Stimulated activated CD8-positive, alpha-beta memory T cell treated with anti-CD3 and anti-CD28 coated beads, Interleukin-15, amount 100 ng/mL, for 24 hours (primary cell): ENCODE measurements around the gene SHROOM3.
"Not testable (repeated sequence)": the region's sequence is repeated elsewhere in the genome, so short reads cannot be mapped to it uniquely, and the experiment has no call there.

ENCODE experiments used
- DNase-seq: peaks from one replicate; pipeline ENCODE4 v3.0.0-alpha.2; 2020; ENCODE audit warnings: low read depth

Gene SHROOM3

GRCh38 chr4:76697129-76697803 lies 262.2 kb downstream of the SHROOM3 start:
- DNase-seq: no peak

- DNase-seq: no peak
These were observed 263.1 kb downstream of the SHROOM3 start for GRCh38 chr4:76698141-76698540.

- DNase-seq: no peak
These were observed 264.8 kb downstream of the SHROOM3 start for GRCh38 chr4:76699751-76700310.

GRCh38 chr4:76702440-76703122 lies 267.6 kb downstream of the SHROOM3 start:
- DNase-seq: no peak

GRCh38 chr4:76703123-76703490 lies 268.1 kb downstream of the SHROOM3 start:
- DNase-seq: no peak

- no peak for DNase-seq
These were observed 268.6 kb downstream of the SHROOM3 start for GRCh38 chr4:76703676-76704075.

GRCh38 chr4:76704133-76704881 lies 269.3 kb downstream of the SHROOM3 start:
- DNase-seq: no peak

GRCh38 chr4:76705472-76705871 lies 270.4 kb downstream of the SHROOM3 start:
- no peak for DNase-seq

- no peak for DNase-seq
These were observed 271.6 kb downstream of the SHROOM3 start for GRCh38 chr4:76706581-76706980.

GRCh38 chr4:76708971-76709771 lies 274.1 kb downstream of the SHROOM3 start:
- no peak for DNase-seq

GRCh38 chr4:76709772-76710090 lies 274.7 kb downstream of the SHROOM3 start:
- DNase-seq: no peak

- DNase-seq: no peak
These were observed 277.5 kb downstream of the SHROOM3 start for GRCh38 chr4:76712564-76712963.

GRCh38 chr4:76714226-76714625 lies 279.2 kb downstream of the SHROOM3 start:
- no peak for DNase-seq

GRCh38 chr4:76716020-76716419 lies 281.0 kb downstream of the SHROOM3 start:
- DNase-seq: no peak

GRCh38 chr4:76716658-76717057 lies 281.6 kb downstream of the SHROOM3 start:
- DNase-seq: no peak

GRCh38 chr4:76717431-76717830 lies 282.4 kb downstream of the SHROOM3 start:
- no peak for DNase-seq

GRCh38 chr4:76718021-76718420 lies 283.0 kb downstream of the SHROOM3 start:
- DNase-seq: no peak

- no peak for DNase-seq
These were observed 283.8 kb downstream of the SHROOM3 start for GRCh38 chr4:76718831-76719230.

GRCh38 chr4:76720121-76720520 lies 285.1 kb downstream of the SHROOM3 start:
- no peak for DNase-seq

- not testable (repeated sequence) for DNase-seq
These were observed 287.1 kb downstream of the SHROOM3 start for GRCh38 chr4:76722146-76722545.

- no peak for DNase-seq
These were observed 287.8 kb downstream of the SHROOM3 start for GRCh38 chr4:76722838-76723237.

GRCh38 chr4:76723373-76723772 lies 288.3 kb downstream of the SHROOM3 start:
- DNase-seq: no peak
